PC-3 (cell line): Measurements from ENCODE around the gene COL7A1. TPM values are rescaled to one million over a fixed set of nuclear protein-coding genes. Genes with fewer than 3 reads are reported as not detected.

Source experiments
- ATAC-seq: fragments of 200-7000 bp; cut with Tn5 transposase; 2 replicates; pipeline ENCODE4 v1.9.1; 2020; ENCODE audit warnings: mild to moderate bottlenecking, moderate library complexity
- BruUV-seq: library from RNA; stranded (reverse); fragments of 400-500 nt; replicated peaks from 2 replicates; lab custom pipeline; 2021; lab: Mats Ljungman, UMichigan
- CTCF ChIA-PET: fragments of 300-600 bp; sonication (Branson Sonifier 250); formaldehyde crosslinking; loops from one replicate; lab custom pipeline; 2022; ENCODE audit warnings: antibody characterized with exemption; lab: Charles Lee
- POLR2A ChIA-PET: fragments of 300-600 bp; sonication (Branson Sonifier 250); formaldehyde crosslinking; loops from one replicate; lab custom pipeline; 2022; ENCODE audit warnings: antibody characterized with exemption; ENCODE audit not compliant: unreplicated experiment; lab: Charles Lee
- DNase-seq: peaks from one replicate; pipeline ENCODE4 v3.0.0-alpha.2; 2015
- H2AFZ ChIP-seq: fragments of 300-600 bp; sonication (generic); 2 replicates; pipeline ENCODE4 v1.6.0; 2016; ENCODE audit warnings: antibody characterized with exemption, low read length
- H3F3A ChIP-seq: fragments of 300-600 bp; sonication (generic); one replicate; pipeline ENCODE4 v1.6.0; 2017; ENCODE audit warnings: antibody characterized with exemption, low read length, control low read depth, mild to moderate bottlenecking; ENCODE audit not compliant: unreplicated experiment
- H3K27ac ChIP-seq: fragments of 300-600 bp; sonication (generic); 2 replicates; pipeline ENCODE4 v1.5.1; 2016; ENCODE audit warnings: mild to moderate bottlenecking, low read length
- H3K27me3 ChIP-seq: fragments of 300-600 bp; sonication (generic); 2 replicates; pipeline ENCODE4 v1.6.1; 2016; ENCODE audit warnings: low read length, mixed read lengths
- H3K36me3 ChIP-seq: fragments of 300-600 bp; sonication (generic); 2 replicates; pipeline ENCODE4 v1.6.1; 2016; ENCODE audit warnings: low read depth, mixed run types, low read length, mixed read lengths
- H3K4me1 ChIP-seq: fragments of 300-600 bp; sonication (generic); 2 replicates; pipeline ENCODE4 v1.5.1; 2016; ENCODE audit warnings: low read length; ENCODE audit not compliant: insufficient read depth
- H3K4me2 ChIP-seq: fragments of 300-600 bp; sonication (generic); 2 replicates; pipeline ENCODE4 v1.6.0; 2016; ENCODE audit warnings: low read length
- H3K4me3 ChIP-seq: fragments of 300-600 bp; sonication (generic); 2 replicates; pipeline ENCODE4 v1.5.1; 2016; ENCODE audit warnings: mild to moderate bottlenecking, low read length, mixed read lengths
- H3K79me2 ChIP-seq: fragments of 300-600 bp; sonication (generic); 2 replicates; pipeline ENCODE4 v1.6.1; 2017; ENCODE audit warnings: low read length, mixed read lengths
- H3K9ac ChIP-seq: fragments of 300-600 bp; sonication (generic); 2 replicates; pipeline ENCODE4 v1.6.0; 2016; ENCODE audit warnings: mild to moderate bottlenecking, low read length
- H3K9me2 ChIP-seq: fragments of 300-600 bp; sonication (generic); replicated peaks from 2 replicates; pipeline ENCODE4 v1.6.1; 2016; ENCODE audit warnings: mixed run types, low read length, mixed read lengths
- H3K9me3 ChIP-seq: fragments of 300-600 bp; sonication (generic); 2 replicates; pipeline ENCODE4 v1.6.1; 2016; ENCODE audit warnings: low read length, mixed read lengths
- H4K20me1 ChIP-seq: fragments of 300-600 bp; sonication (generic); 2 replicates; pipeline ENCODE4 v1.6.1; 2016; ENCODE audit warnings: low read length, mixed read lengths
- CTCF ChIP-seq: fragments of 300-600 bp; sonication (generic); conservative IDR thresholded peaks from 2 replicates; pipeline ENCODE4 v1.5.1; 2017; ENCODE audit warnings: antibody characterized with exemption, low read depth, mild to moderate bottlenecking, low read length
- EZH2 ChIP-seq: fragments of 300-600 bp; sonication (generic); IDR thresholded peaks from one replicate; pipeline ENCODE4 v1.6.1; 2017; ENCODE audit warnings: antibody characterized with exemption, mild to moderate bottlenecking, low read length; ENCODE audit not compliant: unreplicated experiment
- EZH2phosphoT487 ChIP-seq: fragments of 300-600 bp; sonication (generic); IDR thresholded peaks from 2 replicates; pipeline ENCODE4 v1.6.1; 2018; ENCODE audit warnings: mild to moderate bottlenecking, antibody characterized with exemption, low read length, borderline replicate concordance
- intact Hi-C: fragments of 100-400 bp; cut with micrococcal nuclease; formaldehyde crosslinking; loops from 2 replicates; pipeline ENCODE4 v1.9.0; 2023
- total RNA-seq: library from RNA; depleted of rRNA; stranded (reverse); fragments of >200 nt; gene quantifications from 2 replicates; pipeline ENCODE4 v1.2.3, GENCODE V29; 2014

COL7A1 gene
- total RNA-seq, 1 experiment from 2014 or later, result 7.9 TPM

DNA sequence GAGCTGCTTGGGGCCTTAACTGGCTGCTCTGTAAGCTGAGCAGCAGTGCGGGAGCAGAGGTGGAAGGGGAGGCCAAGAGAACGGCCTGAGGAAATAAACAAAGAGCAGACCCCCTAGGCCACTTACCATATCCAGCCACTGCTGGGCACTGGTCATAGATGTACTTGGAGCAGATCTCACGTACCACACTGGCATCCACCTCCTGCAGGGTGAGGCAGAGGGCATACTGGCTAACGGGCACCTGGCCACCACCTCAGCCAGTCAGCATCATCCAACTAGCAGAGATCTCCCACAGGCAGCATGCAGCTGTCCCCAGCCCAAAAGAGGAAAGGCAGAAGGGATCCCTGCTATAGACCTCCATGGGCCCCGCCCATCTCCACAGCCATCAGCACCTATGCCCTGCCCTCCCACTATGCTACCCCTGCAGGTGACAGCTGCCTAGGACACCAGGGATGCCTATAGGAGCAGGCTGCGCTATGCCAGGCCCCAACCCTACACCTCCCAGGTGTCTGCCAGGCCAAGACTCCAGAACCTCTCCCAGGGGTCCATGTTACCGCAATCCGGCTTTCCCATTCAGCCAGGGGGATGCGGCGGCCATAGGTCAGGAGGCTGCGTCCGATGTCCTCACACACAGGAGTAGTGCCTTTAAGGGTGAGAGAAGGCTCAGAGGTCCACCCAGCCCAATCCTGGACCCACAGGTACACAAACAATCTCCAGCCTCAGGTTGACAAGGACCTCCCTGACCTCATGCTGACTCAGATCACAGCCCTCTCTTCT lies 4.6 kb upstream of the COL7A1 start:
- Histone ChIP-seq H3K36me3 (peaks cover 58% of the 10 kb centered on the region), H3K4me3 (no peak overlapping the region), H2AFZ (no peak overlapping the region), H3K4me1 (peaks cover 67% of the 10 kb centered on the region), H3K79me2 (no peaks in the 10 kb centered on the region), H3K9me3 (no peaks in the 10 kb centered on the region), H3K4me2 (peak overlapping the region; percentile 59), H3K9me2 (no peaks in the 10 kb centered on the region), H3F3A (no peaks in the 10 kb centered on the region), H4K20me1 (no peaks in the 10 kb centered on the region), H3K9ac (peak overlapping the region; percentile 4; the same call in 1 of the 2 replicates), H3K27ac (peak overlapping the region; percentile 89), H3K27me3 (no peaks in the 10 kb centered on the region)
- intact Hi-C loops, result loop anchor here (5.0 kb wide), 1 partner anchor 42 kb away; the partner anchor contains the start of gene PFKFB4
- no TSS peak for BruUV-seq
- CTCF ChIA-PET, result no interaction called here
- TF ChIP-seq EZH2 (no peak), EZH2phosphoT487 (no peak), CTCF (no peak)
- no peak for ATAC-seq
- POLR2A ChIA-PET, result no interaction called here
- DNase-seq, result no peak

GRCh38 chr3:48599077-48599501 lies 4.0 kb upstream of the COL7A1 start:
- Histone ChIP-seq H3K4me2 (peak overlapping the region; percentile 59), H2AFZ (no peak overlapping the region), H3K27ac (peak overlapping the region; percentile 89), H3K4me3 (no peak overlapping the region), H3K79me2 (no peaks in the 10 kb centered on the region), H3K9me2 (no peaks in the 10 kb centered on the region), H3F3A (no peaks in the 10 kb centered on the region), H3K9me3 (no peaks in the 10 kb centered on the region), H3K9ac (peak overlapping the region; percentile 4; the same call in 1 of the 2 replicates), H4K20me1 (no peaks in the 10 kb centered on the region), H3K27me3 (no peaks in the 10 kb centered on the region), H3K36me3 (peaks cover 52% of the 10 kb centered on the region), H3K4me1 (peaks cover 67% of the 10 kb centered on the region)
- ATAC-seq (peak; percentile 11; the same call in 1 of the 2 replicates), DNase-seq (peak; percentile 67)
- no peak for TF ChIP-seq CTCF
- TF ChIP-seq EZH2phosphoT487, result no peak
- TF ChIP-seq EZH2, result no peak
- BruUV-seq, result no TSS peak
- ChIA-PET POLR2A (interaction anchor here (0.6 kb wide), 1 partner anchor 38 kb away, joined by 4 read pairs; no protein-coding TSS in a partner anchor), CTCF (interaction anchor here (1.3 kb wide), 1 partner anchor 41 kb away, joined by 6 read pairs; no protein-coding TSS in a partner anchor)
- intact Hi-C loops, result loop anchor here (5.0 kb wide), 1 partner anchor 42 kb away; the partner anchor contains the start of gene PFKFB4
